KOPT-K1 (cell line): ENCODE measurements around the gene MFSD8.

ENCODE experiments used
- H3K27ac ChIP-seq: fragments of 200-600 bp; sonication (generic); 2 replicates; pipeline ENCODE4 v1.5.1; 2016; ENCODE audit warnings: antibody characterized with exemption, mild to moderate bottlenecking, low read depth, low read length; ENCODE audit not compliant: poor library complexity, severe bottlenecking
- H3K36me3 ChIP-seq: fragments of 200-600 bp; sonication (generic); 2 replicates; pipeline ENCODE4 v1.5.1; 2017; ENCODE audit warnings: antibody characterized with exemption, mild to moderate bottlenecking, low read length, moderate library complexity; ENCODE audit not compliant: insufficient read depth
- H3K9me3 ChIP-seq: fragments of 200-600 bp; sonication (generic); 2 replicates; pipeline ENCODE4 v1.5.1; 2017; ENCODE audit warnings: antibody characterized with exemption, low read length, mild to moderate bottlenecking; ENCODE audit not compliant: insufficient read depth, poor library complexity, severe bottlenecking

MFSD8 gene

DNA sequence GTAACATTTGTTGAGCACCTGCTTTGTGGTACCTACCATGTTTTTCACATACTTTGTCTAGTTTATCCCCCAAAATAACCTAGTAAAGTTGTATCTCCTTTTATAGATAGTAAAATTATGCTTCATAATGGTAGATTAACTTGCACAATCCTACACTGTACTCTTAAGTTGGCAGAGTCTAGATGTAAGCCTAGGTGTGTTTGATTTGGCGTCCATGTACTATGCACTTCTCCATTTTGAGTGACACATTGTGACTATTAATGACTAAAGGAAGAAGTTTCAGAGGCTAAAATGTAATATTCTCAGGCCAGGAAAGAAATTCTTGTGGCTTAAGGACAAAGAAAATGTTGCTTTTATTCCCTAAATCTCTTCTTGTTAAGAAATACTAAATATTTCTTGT is 68.9 kb downstream of the MFSD8 start:
- H3K36me3 ChIP-seq, result peaks cover 89% of the 10 kb centered on the region
- no peak overlapping the region for H3K27ac ChIP-seq
- peaks cover 9% of the 10 kb centered on the region for H3K9me3 ChIP-seq

DNA sequence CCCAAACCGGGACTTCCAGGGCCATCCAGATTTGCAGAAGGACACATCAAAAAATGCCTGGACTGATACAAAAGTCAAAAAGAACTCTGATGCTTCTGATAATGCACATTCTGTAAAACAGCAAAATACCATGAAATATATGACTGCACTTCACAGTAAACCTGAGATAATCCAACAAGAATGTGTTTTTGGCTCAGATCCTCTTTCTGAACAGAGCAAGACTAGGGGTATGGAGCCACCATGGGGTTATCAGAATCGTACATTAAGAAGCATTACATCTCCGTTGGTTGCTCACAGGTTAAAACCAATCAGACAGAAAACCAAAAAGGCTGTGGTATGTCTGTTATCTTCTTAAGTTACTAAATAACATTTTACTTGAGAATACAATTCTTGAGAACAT is 75.1 kb downstream of the MFSD8 start:
- no peak overlapping the region for H3K27ac ChIP-seq
- peaks cover 100% of the 10 kb centered on the region for H3K36me3 ChIP-seq
- no peaks in the 10 kb centered on the region for H3K9me3 ChIP-seq

DNA sequence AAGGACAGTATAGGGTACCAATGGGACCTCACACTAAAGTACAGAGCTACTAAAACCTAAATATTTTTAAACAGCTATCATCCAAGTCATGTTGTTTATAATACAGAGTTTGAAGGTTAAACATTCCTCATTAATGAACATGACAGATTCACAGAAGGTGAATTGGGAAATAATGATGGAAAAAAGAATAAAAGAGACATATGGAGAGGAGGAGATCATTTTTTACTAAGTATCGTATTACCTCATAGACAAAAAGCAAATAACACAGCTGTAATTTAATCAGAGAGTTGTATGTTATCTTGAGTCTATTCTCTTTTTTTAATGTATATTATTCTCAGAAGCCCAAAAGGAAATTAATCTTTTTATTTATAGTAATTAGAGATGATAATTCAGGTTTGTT is 76.4 kb downstream of the MFSD8 start:
- Histone ChIP-seq H3K27ac (no peak overlapping the region), H3K9me3 (no peaks in the 10 kb centered on the region), H3K36me3 (peaks cover 100% of the 10 kb centered on the region)

DNA sequence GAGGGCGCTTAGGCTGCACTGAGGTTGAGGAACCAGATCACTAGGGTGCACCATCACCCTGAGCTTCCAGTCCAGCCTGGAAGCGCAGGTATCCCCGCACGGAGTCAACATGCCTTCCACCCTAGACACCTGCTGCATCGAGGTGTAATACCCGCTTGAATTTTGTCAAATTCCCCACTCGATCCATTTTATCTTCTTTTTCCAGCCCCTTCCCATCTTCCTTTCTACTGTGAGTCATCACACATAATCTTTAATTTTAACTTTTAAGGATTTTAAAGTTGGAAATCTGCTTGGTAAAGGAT is 83.5 kb downstream of the MFSD8 start:
- peak overlapping the region; percentile 97 for H3K27ac ChIP-seq

DNA sequence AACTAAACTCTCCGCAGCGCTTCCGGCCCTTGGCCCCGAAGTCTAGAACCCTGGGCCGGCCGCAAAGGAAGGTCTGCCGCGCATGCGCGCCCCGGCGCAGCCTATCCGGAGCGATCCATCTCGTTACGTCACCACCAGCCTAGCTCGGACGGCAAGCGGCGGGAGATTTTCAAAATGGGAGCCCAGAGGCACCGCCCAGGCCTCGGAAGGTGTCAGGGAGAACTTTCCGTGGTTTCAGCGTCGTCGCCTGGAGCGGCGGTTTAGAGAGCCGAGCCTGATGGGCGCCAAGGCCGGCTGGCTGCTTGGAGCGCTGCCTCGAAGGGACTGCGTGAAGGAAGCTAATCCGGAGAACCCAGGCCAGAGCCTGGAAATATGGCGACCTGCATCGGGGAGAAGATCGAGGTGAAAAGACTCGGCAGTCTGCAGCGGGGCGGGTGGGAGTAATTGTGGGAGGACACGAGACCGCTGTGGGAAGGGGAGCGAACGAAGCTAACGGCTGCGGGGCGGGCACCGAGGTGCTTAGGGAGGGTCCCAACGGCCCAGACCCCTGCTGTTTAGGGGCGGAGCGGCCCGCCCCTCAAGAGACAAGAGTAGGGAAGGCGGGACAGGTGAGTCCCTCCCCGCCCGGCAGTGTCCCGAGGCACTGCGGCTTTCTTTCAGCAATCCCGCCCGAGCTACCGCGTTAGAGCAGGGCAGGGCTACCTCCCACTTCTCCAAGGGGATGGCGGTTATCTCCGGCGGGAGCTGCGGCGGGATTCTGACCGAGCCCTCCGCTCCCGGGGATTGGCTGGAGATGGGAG is 84.0 kb downstream of the MFSD8 start, which contains the start of gene PLK4:
Gene PLK4, plus strand, starts transcription at position 131 of the 800 bp plus-strand sequence. Its CDS starts 242 bp downstream, at position 373.
- Histone ChIP-seq H3K36me3 (peaks cover 44% of the 10 kb centered on the region), H3K9me3 (no peaks in the 10 kb centered on the region), H3K27ac (peak within 1 kb of the TSS; percentile 97)

More for the DNA sequence above, 83.5 kb downstream of the MFSD8 start:
- H3K36me3 ChIP-seq, result peaks cover 50% of the 10 kb centered on the region
- no peaks in the 10 kb centered on the region for H3K9me3 ChIP-seq

DNA sequence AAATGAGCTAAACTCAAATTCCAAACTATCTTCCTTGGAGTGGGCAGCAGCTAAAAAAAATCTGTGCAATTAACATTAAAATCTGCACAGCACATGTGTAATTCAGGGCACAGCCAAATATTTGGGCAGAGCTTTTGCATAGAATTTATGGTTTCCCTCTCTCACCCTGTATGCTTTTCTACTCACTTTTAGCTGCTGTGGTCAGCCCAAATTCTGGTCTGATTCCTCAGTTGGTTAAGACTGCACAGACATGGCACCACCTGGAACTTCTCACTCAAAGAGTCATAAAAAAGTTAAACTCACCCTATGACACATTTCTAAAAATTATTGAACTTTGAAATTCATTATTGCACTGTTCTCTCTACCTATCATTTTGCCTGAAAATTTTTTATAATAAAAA is 89.2 kb downstream of the MFSD8 start:
- Histone ChIP-seq H3K9me3 (no peaks in the 10 kb centered on the region), H3K36me3 (no peaks in the 10 kb centered on the region), H3K27ac (no peak overlapping the region)

DNA sequence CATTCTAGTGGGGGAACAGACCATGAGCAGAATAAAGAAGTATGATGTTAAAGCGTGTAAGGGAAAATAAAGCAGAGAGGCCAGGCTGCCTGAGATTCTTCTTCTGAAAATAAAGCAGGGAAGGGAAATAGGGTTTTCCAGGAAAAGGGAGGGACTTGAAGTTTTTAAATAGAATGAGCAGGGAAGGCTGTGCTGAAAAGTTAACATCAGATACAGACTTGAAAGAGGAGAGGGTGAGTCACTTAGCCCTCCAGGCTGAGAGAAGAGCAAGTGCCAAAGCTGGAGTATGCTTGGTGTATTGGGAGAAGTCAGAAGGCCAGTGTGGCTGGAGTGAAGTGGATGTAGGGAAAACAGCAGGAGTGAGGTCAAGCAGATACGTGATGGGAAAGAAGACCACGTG is 94.3 kb downstream of the MFSD8 start:
- Histone ChIP-seq H3K36me3 (no peaks in the 10 kb centered on the region), H3K9me3 (no peaks in the 10 kb centered on the region), H3K27ac (no peak overlapping the region)

DNA sequence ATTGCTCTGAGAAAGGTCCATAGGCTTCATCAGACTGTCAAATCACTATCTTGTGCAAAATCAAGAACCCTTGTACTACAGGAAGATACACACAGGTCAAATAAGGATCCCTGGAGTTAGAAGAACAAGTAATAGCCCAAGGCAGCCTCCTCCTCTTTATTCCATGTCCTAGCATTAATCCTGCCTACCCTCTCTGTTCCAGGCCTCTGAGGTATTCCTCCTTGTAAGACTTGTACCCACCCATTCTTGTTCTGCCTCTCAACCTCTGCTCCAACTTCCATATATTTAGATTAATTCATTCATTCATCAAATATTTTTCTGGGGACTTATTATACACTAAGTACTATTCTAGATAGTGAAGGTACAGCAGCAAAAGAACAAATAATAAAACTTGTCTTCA is 94.7 kb downstream of the MFSD8 start:
- no peaks in the 10 kb centered on the region for H3K36me3 ChIP-seq
- H3K9me3 ChIP-seq, result no peaks in the 10 kb centered on the region
- no peak overlapping the region for H3K27ac ChIP-seq

DNA sequence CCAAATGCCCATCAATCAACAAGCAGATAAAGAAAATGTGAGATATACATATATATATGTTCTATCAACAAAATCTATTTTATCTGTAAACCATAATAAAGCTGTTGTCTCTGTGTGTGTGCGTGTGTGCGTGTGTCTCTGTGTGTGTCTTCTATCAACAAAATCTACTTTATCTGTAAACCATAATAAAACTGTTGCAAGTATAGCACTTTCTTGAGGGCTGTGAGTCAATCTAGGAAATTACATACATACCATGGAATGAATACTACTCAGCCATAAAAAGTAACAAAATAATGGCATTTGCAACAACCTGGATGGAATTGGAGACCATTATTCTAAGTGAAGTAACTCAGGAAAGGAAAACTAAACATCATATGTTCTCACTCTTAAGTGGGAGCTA is 96.8 kb downstream of the MFSD8 start:
- Histone ChIP-seq H3K27ac (no peak overlapping the region), H3K36me3 (no peaks in the 10 kb centered on the region), H3K9me3 (no peaks in the 10 kb centered on the region)
